H1 (cell line): ENCODE data around the gene EEF2K. TPM values are rescaled to one million over a fixed set of nuclear protein-coding genes. Genes with fewer than 3 reads are reported as not detected.

Experiments used
- JUND ChIP-seq: IDR thresholded peaks from 2 replicates; pipeline ENCODE4 v1.6.1; 2011; ENCODE audit warnings: mild to moderate bottlenecking, improper control_type of control experiment, low read length
- SAP30 ChIP-seq: fragments of 300-600 bp; sonication (generic); IDR thresholded peaks from 2 replicates; pipeline ENCODE4 v1.7.1; 2012; ENCODE audit warnings: low read length, moderate library complexity, mild to moderate bottlenecking, inconsistent platforms; ENCODE audit not compliant: insufficient read depth, insufficient replicate concordance
- ZNF274 ChIP-seq: IDR thresholded peaks from 2 replicates; pipeline ENCODE4 v1.7.0; 2012; ENCODE audit warnings: low read length, borderline replicate concordance; ENCODE audit errors: extremely low read depth
- polyA plus RNA-seq, 7 experiments: library from polyadenylated mRNA; depleted of rRNA in 3 of 7; stranded (reverse) in 5 of 7; unstranded in 2 of 7; fragments of >200 nt in 5 of 7; fragments of 200-250 nt in 2 of 7; gene quantifications; 1 replicate in 5 of 7; 2 replicates in 1 of 7; 4 replicates in 1 of 7; pipeline versions ENCODE4 v1.2.1 to v1.2.3, GENCODE V29; 2011 to 2013; ENCODE audit warnings: missing spikeins in 2 of 7, mixed read lengths in 2 of 7
- total RNA-seq: library from RNA; stranded (reverse); fragmentation: NEBNext Ultra II Directional; extraction: Animal tissue kit (Norgen Biotek cat#: 25700); gene quantifications from 2 replicates; pipeline ENCODE4 v1.2.1, GENCODE V29; 2021
- TF ChIP-seq, protein P1 (sequence below): IDR thresholded peaks from 2 replicates; pipeline ENCODE4 v1.6.1; 2011; ENCODE audit warnings: low read length, improper control_type of control experiment

EEF2K gene
- total and polyA plus RNA-seq, 2 of the 8 experiments (the other 6 are each of a cell fraction or from before 2014, with no cell fraction given) = 14.9 to 30.2 TPM

DNA sequence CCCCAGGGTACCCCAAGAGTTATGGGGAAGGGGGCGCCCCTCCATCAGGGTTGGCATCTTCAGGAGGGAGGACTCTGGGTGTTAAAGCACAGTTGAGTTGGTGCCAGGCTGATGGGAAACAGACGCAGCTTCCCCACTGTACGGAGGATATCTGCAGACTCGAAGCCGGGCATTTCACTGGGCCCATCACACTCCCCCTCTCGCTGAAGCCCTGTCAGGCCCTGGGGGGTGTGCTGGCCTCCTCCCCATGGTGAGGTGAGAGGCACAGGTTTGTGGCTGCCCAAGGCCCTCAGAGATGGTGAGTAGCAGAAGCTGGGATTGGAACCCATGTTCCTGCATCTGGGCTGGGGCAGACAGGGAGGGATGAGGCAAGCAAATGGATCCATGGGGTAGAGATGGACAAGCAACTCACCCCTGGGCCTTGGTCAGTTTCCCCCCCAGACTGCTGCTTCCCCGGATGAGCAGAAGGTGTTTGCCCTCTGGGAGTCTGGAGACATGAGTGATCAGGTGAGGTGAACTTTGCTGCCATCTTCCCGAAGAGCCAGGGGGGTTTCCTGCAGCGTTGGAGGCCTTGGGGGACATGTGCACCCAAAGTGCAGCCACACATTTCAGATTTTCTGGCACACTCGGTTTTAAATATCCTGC is 122.1 kb downstream of the EEF2K start (continued):
- TF ChIP-seq SAP30 (no peak), ZNF274 (no peak), JUND (no peak)
- TF ChIP-seq, protein P1, sequence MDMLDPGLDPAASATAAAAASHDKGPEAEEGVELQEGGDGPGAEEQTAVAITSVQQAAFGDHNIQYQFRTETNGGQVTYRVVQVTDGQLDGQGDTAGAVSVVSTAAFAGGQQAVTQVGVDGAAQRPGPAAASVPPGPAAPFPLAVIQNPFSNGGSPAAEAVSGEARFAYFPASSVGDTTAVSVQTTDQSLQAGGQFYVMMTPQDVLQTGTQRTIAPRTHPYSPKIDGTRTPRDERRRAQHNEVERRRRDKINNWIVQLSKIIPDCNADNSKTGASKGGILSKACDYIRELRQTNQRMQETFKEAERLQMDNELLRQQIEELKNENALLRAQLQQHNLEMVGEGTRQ = no peak
